IPS-15b (cell line): ENCODE measurements around the gene TEKT5.
"Not testable (repeated sequence)": the region's sequence is repeated elsewhere in the genome, so short reads cannot be mapped to it uniquely, and the experiment has no call there.

Experiments used
- H3K27me3 ChIP-seq: one replicate; pipeline ENCODE4 v1.6.1; 2013; ENCODE audit warnings: low read length; ENCODE audit not compliant: control insufficient read depth, insufficient read depth
- H3K36me3 ChIP-seq: one replicate; pipeline ENCODE4 v1.6.1; 2013; ENCODE audit warnings: low read length; ENCODE audit not compliant: control insufficient read depth, insufficient read depth
- H3K4me1 ChIP-seq: one replicate; pipeline ENCODE4 v1.6.1; 2013; ENCODE audit warnings: mild to moderate bottlenecking, low read length; ENCODE audit not compliant: control insufficient read depth, insufficient read depth
- H3K4me3 ChIP-seq: one replicate; pipeline ENCODE4 v1.5.1; 2013; ENCODE audit warnings: low read depth, low read length
- H3K9ac ChIP-seq: one replicate; pipeline ENCODE4 v1.6.1; 2013; ENCODE audit warnings: low read depth, mild to moderate bottlenecking, low read length
- H3K9me3 ChIP-seq: one replicate; pipeline ENCODE4 v1.6.1; 2013; ENCODE audit warnings: mild to moderate bottlenecking, low read length; ENCODE audit not compliant: control insufficient read depth, insufficient read depth

The TEKT5 gene

DNA sequence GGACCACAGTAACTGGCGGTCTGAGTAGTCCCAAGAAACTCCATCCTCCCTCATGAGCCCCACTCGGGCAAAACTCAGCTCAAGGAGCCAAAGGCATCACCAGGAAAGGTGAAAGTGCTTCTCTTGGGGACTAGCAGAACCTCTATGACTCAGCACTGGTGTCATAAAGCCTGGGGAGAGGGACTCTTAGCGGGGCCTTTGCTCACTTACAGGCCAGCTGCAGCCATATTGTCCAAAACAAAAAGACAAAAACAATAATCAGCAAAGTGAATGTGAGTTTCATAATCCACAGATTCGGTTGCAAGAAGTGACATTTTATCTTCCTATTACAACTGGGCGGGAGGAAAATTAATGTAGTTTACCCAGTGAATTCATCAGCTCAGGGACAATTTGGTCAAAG is at the start of gene TEKT5:
Gene TEKT5 (minus strand): TSS at position 101 of the 400 bp plus-strand sequence. CDS start 57 bp downstream, at position 44.
- H3K9ac ChIP-seq, result no peak within 1 kb of the TSS
- H3K9me3 ChIP-seq, result no peaks in the 10 kb centered on the region
- no peaks in the 10 kb centered on the region for H3K36me3 ChIP-seq
- H3K4me1 ChIP-seq, result no peaks in the 10 kb centered on the region
- no peak within 1 kb of the TSS for H3K4me3 ChIP-seq
- no peaks in the 10 kb centered on the region for H3K27me3 ChIP-seq

DNA sequence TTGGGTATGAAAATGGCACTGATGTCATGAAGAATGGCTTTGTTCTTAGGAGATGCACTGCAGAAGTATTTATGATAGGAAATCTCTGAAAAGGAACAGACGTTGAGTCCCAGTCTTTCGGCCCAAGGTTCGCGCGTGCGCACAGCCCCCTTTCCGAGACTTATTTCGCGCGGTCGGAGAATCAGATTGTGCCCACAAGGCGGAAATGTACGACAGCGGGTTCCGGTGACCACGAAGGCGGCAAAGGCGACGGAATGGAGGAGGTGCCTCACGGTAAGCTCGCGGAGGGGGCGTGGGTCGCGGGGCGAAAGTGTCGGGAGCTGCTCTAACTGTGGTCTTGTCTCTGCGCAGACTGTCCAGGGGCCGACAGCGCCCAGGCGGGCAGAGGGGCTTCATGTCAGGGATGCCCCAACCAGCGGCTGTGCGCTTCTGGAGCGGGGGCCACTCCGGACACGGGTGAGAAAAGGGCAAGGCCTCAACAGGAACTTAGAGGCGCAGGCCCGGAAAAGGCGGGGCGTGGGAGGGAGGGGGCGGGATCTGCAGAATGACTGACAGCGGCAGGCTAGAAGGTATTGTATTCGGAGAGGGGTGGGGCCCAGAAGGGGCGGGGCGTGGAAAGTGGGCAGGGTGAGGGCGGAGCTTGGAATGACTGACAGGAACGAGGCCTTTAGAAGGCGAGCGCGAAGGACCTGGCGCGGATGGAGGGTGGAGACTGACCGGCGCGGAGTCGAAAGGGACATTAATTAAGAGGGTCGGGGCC is 49.1 kb upstream of the TEKT5 start, which contains the start of gene NUBP1:
Gene NUBP1 (plus strand): TSS at position 233 of the 760 bp plus-strand sequence. CDS start 22 bp downstream, at position 255.
- Histone ChIP-seq H3K36me3 (no peaks in the 10 kb centered on the region), H3K4me3 (peak within 1 kb of the TSS; percentile 92), H3K4me1 (no peaks in the 10 kb centered on the region), H3K9ac (peak within 1 kb of the TSS; percentile 93), H3K9me3 (no peaks in the 10 kb centered on the region), H3K27me3 (no peaks in the 10 kb centered on the region)

DNA sequence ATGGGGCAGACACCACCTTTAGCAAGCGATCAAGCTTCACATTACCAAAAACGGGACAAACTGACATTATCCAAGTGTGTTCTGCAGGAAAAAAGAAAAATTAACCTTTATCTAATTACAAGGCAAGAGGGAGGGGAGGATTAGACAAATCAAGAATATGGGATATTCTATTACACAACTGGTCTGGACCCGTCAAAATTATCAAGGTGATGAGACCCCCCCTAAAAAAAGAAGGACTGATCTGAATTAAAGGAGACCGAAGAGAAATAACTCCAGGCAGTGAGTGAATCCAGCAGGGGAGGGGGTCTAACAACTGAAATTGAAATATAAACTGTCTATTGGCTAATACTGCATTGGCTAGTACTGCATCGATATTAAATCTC is 48.5 kb upstream of the TEKT5 start:
- Histone ChIP-seq H3K4me3 (peak overlapping the region; percentile 92), H3K36me3 (no peaks in the 10 kb centered on the region), H3K27me3 (no peaks in the 10 kb centered on the region), H3K4me1 (no peaks in the 10 kb centered on the region), H3K9ac (no peak overlapping the region), H3K9me3 (no peaks in the 10 kb centered on the region)

DNA sequence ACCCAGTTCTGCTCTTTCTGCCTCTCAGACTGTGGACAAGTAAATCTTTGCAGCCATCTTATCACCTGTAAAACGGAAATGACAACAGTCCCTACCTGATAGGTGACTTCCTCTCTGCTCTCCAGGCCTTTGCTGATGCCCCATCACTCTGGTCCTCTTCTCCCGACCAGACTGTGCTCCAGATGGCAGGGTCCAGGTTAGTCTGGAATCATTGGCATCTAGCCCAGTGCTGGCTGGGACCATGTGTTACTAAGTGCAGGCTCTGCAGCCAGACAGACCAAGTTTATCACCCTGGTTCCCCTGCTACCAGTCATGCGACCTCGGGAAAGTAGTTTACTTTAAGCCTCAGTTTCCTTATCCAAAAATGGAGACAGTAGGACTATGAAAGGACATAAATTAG is 47.1 kb upstream of the TEKT5 start:
- no peaks in the 10 kb centered on the region for H3K36me3 ChIP-seq
- no peak overlapping the region for H3K4me3 ChIP-seq
- no peaks in the 10 kb centered on the region for H3K9me3 ChIP-seq
- H3K27me3 ChIP-seq, result no peaks in the 10 kb centered on the region
- H3K9ac ChIP-seq, result no peak overlapping the region
- no peaks in the 10 kb centered on the region for H3K4me1 ChIP-seq

DNA sequence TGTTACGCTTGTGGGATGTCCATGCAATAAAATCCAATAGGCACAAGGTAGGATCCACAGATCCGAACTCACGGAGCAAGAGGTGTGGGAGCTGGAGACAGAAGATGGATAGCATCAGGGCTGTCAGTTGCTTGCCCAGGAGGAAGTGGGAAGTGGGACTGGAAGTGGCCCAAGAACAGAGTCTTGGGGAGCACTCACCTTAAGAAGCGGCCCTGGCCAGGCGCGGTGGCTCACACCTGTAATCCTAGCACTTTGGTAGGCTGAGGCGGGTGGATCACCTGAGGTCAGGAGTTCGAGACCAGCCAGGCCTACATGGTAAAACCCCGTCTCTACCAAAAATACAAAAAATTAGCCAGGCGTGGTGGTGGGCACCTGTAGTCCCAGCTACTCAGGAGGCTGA is 46.5 kb upstream of the TEKT5 start:
- not testable (repeated sequence) for H3K4me1 ChIP-seq, H3K9me3 ChIP-seq, H3K9ac ChIP-seq, H3K27me3 ChIP-seq, H3K4me3 ChIP-seq, H3K36me3 ChIP-seq

DNA sequence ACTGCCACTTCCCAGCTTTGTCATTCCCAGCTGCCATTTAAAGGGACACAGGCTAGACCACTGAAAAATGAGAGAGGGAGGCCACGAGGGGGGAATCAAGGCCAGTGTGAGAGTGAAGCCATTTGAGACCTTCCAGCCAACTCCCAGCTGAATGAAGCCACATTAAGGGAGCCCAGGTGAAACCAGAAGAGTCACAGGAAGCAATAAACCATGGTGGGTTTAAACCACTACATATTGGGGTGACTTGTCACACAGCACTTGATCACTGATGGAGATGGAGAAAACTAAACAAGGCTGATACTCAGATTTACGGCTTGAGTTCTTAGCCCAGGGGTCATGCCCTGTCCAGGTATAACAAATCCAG is 46.1 kb upstream of the TEKT5 start:
- Histone ChIP-seq H3K9ac (no peak overlapping the region), H3K36me3 (no peaks in the 10 kb centered on the region), H3K4me3 (no peak overlapping the region), H3K27me3 (no peaks in the 10 kb centered on the region), H3K4me1 (no peaks in the 10 kb centered on the region), H3K9me3 (no peaks in the 10 kb centered on the region)

DNA sequence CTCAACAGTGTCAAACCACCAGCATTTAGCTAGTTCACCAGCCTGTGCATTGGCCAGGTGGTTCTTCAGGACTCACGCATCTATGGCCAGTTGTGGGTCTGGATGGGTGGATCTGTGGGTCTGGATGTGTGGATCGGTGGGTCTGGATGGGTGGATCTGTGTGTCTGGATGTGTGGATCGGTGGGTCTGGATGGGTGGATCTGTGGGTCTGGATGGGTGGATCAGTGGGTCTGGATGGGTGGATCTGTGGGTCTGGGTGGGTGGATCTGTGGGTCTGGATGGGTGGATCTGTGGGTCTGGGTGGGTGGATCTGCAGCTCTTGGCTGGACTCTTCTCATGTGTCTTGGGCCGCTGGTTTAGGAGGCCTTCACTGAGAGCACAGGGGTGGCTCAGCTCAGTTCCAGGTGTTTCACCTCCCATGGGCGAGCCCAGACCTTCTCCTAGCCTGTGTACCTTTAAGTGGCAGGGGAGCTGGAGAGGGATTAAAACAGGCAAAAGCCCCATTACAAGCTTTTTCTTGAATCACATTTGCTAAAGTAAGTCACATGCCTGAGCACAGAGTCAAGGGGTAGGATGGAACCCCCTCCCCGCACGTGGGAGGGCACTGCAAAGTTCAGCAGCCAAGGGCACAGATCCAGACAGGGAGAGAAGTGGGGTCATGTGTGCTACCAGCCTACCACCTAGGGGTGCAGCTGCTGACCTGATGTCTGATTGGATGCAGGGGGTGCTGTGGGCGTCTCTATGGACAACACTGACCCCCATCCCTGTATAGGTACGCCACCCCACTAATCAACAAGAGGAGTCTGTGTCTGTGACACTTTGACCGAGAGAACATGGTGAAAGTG is 45.5 kb upstream of the TEKT5 start:
- H3K4me3 ChIP-seq, result no peak overlapping the region
- no peaks in the 10 kb centered on the region for H3K36me3 ChIP-seq
- no peaks in the 10 kb centered on the region for H3K9me3 ChIP-seq
- H3K4me1 ChIP-seq, result no peaks in the 10 kb centered on the region
- H3K27me3 ChIP-seq, result no peaks in the 10 kb centered on the region
- no peak overlapping the region for H3K9ac ChIP-seq

DNA sequence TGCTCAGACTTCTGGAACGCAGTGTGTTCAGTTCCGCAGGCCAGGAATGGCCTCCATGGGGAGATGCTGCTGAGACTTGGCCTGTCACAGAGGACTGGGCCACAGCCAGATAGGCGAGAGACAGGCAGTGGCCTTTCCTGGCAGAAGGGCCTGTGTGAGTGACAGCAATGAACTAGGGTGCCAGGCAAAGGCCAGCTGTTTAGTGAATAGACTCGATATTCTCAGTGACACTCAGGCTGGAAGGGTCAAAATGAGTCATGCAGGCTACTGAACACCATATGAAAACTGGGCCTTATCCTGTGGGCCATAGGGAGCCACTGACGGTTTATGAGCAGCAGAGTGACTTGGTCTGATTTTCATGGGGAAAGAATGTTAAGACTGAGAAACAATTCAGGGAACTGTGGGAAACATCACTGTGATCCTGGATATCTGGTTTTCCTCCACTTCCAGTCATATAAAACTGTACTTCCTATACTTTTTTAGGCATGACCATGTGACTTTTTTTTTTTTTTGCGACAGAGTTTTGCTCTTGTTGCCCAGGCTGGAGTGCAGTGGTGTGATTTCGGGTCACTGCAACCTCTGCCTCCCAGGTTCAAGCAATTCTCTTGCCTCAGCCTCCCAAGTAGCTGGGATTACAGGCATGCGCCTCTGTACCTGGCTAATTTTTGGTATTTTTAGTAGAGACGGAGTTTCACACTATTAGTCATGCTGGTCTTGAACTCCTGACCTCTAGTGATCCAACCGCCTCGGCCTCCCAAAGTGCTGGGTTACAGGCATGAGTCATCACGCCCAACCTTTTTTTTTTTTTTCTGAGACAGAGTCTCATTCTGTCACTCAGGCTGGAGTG is 43.7 kb upstream of the TEKT5 start:
- no peaks in the 10 kb centered on the region for H3K36me3 ChIP-seq
- H3K9ac ChIP-seq, result no peak overlapping the region
- no peaks in the 10 kb centered on the region for H3K27me3 ChIP-seq
- no peaks in the 10 kb centered on the region for H3K4me1 ChIP-seq
- H3K9me3 ChIP-seq, result no peaks in the 10 kb centered on the region
- no peak overlapping the region for H3K4me3 ChIP-seq

DNA sequence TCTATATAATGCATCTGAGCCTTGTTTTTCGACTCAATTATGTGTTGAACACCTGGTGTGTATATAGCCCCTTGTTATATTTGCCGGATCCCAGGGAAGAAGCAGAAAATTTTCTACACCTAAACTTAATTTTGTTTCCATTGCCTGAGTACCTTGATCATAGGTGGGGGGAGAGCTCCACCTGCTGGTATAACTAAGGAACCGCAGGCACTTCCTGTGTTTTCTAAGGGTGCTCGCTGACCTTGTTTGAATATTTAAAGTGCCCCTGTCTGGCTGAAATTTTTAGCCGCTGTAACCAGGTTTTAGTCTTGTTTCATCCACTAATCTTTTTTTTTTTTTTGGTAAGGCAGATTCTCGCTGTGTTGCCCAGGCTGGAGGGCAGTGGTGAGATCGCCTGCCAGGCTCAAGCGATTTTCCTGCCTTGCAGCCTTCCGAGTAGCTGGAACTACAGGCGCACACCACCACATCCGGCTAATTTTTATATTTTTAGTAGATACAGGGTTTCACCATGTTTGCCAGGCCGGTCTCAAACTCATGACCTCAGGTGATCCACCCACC is 42.4 kb upstream of the TEKT5 start:
- no peak overlapping the region for H3K4me3 ChIP-seq
- H3K36me3 ChIP-seq, result no peaks in the 10 kb centered on the region
- H3K9me3 ChIP-seq, result no peaks in the 10 kb centered on the region
- no peak overlapping the region for H3K9ac ChIP-seq
- no peaks in the 10 kb centered on the region for H3K27me3 ChIP-seq
- no peaks in the 10 kb centered on the region for H3K4me1 ChIP-seq

DNA sequence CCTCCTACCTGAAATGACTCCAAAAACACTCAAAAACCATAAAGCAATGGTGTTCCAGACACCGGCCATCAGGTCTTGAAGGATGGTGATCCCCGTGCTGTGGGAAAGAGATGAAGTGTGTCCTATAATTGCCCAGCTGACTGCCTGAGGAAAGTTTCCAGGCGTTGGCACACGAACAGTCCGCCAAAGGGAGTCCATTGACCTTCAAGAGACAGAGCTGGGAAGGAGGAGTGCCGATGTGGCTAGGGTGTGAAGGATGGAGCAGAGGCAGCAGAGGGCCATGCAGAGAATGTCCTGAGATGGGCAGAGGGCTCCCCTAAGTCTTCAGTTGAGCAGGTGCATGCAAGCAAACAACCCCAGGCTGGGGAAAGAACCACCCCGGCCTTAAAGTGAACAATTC is 37.1 kb upstream of the TEKT5 start:
- no peaks in the 10 kb centered on the region for H3K36me3 ChIP-seq
- no peak overlapping the region for H3K9ac ChIP-seq
- H3K27me3 ChIP-seq, result no peaks in the 10 kb centered on the region
- no peaks in the 10 kb centered on the region for H3K9me3 ChIP-seq
- no peak overlapping the region for H3K4me3 ChIP-seq
- H3K4me1 ChIP-seq, result no peaks in the 10 kb centered on the region
